K562 (cell line): Measurements from ENCODE around the gene PTPRG. TPM values are rescaled to one million over a fixed set of nuclear protein-coding genes. Genes with fewer than 3 reads are reported as not detected.

Source experiments
- CTCFL ChIP-seq: IDR thresholded peaks from 2 replicates; pipeline ENCODE4 v1.6.1; 2011; ENCODE audit warnings: borderline replicate concordance, low read depth, mild to moderate bottlenecking, moderate library complexity, low read length; ENCODE audit not compliant: insufficient read depth, poor library complexity, severe bottlenecking
- GMEB1 ChIP-seq: fragments of 250-450 bp; sonication (Bioruptor Pico); IDR thresholded peaks from 2 replicates; pipeline ENCODE4 v1.4.0; 2020; ENCODE audit warnings: mild to moderate bottlenecking
- HNRNPL ChIP-seq: fragments of 200-400 bp; formaldehyde crosslinking; IDR thresholded peaks from 2 replicates; pipeline ENCODE4 v1.6.1; 2017; ENCODE audit warnings: low read depth, mild to moderate bottlenecking, low read length
- KDM2B ChIP-seq: fragments of 250-450 bp; sonication (Bioruptor Pico); IDR thresholded peaks from 2 replicates; pipeline ENCODE4 v1.8.0; 2021; ENCODE audit warnings: mild to moderate bottlenecking, moderate library complexity
- NCOA2 ChIP-seq, 2 experiments: fragments of 450-650 bp; IDR thresholded peaks; 2 replicates each; pipeline ENCODE4 v1.6.1; 2018; ENCODE audit warnings: mild to moderate bottlenecking in 2 of 2, moderate library complexity in 1 of 2; ENCODE audit not compliant: partially characterized antibody in 2 of 2
- PHF20 ChIP-seq: fragments of 450-650 bp; IDR thresholded peaks from 2 replicates; pipeline ENCODE4 v1.6.1; 2018; ENCODE audit not compliant: partially characterized antibody
- SIN3A ChIP-seq, 2 experiments: fragments of 150-350 bp in 1 of 2; IDR thresholded peaks; 2 replicates each; pipeline ENCODE4 v1.6.1; 2011 to 2016; ENCODE audit warnings: borderline replicate concordance in 2 of 2, low read depth in 2 of 2, low read length in 2 of 2, mild to moderate bottlenecking in 2 of 2, moderate library complexity in 2 of 2; ENCODE audit not compliant: control insufficient read depth in 1 of 2
- ZNF140 ChIP-seq: fragments of 250-450 bp; sonication (Bioruptor Pico); IDR thresholded peaks from 2 replicates; pipeline ENCODE4 v1.8.0; 2021; ENCODE audit warnings: moderate library complexity, mild to moderate bottlenecking, inconsistent platforms
- polyA plus RNA-seq, 8 experiments: library from polyadenylated mRNA; depleted of rRNA in 4 of 8; stranded (reverse) in 5 of 8; unstranded in 3 of 8; fragments of >200 nt; fragmentation: Nextera tagmentation in 2 of 8; fragmentation: Illumina TruSeq in 1 of 8; extraction: Ambion mirVana in 2 of 8; extraction: Trizol in 1 of 8; gene quantifications; 2 replicates each; pipeline versions ENCODE4 v1.2.1 to v1.2.3, GENCODE V29; 2011 to 2014; ENCODE audit warnings: inconsistent platforms in 1 of 8, missing spikeins in 1 of 8
- total RNA-seq, 7 experiments: library from RNA; depleted of rRNA in 6 of 7; stranded (reverse); fragments of >200 nt in 6 of 7; fragmentation: Illumina TruSeq in 2 of 7; extraction: Trizol in 2 of 7; gene quantifications; 2 replicates each; pipeline versions ENCODE4 v1.2.1 to v1.2.3, GENCODE V29; 2011 to 2021; ENCODE audit warnings: low replicate concordance in 1 of 7

Gene PTPRG
- total and polyA plus RNA-seq, 9 of the 15 experiments (the other 6 are each of a cell fraction or from before 2014, with no cell fraction given): 0.16 TPM; not detected in 8

GRCh38 chr3:61882253-61882652 lies 320.9 kb downstream of the PTPRG start (continued):
- no peak for TF ChIP-seq GMEB1 (CRISPR knock-in tag)
- no peak for TF ChIP-seq HNRNPL
- no peak for TF ChIP-seq PHF20
- TF ChIP-seq NCOA2 (IDR thresholded peaks at IDR 0.05; ENCODE audit: partially characterized antibody in 2 of 2): no peak
- TF ChIP-seq CTCFL: no peak
- no peak for TF ChIP-seq ZNF140 (CRISPR knock-in tag)
- no peak for TF ChIP-seq KDM2B (CRISPR knock-in tag)
- no peak for TF ChIP-seq SIN3A (IDR thresholded peaks at IDR 0.05; ENCODE audit: borderline replicate concordance in 2 of 2, control insufficient read depth in 1 of 2, low read depth in 2 of 2, low read length in 2 of 2)
